SK-N-MC (cell line): ENCODE measurements around the gene FAHD2A.
"Not testable (repeated sequence)": the region's sequence is repeated elsewhere in the genome, so short reads cannot be mapped to it uniquely, and the experiment has no call there.

ENCODE experiments used
- DNase-seq: peaks from one replicate; pipeline ENCODE4 v3.0.0-alpha.2; 2011; ENCODE audit warnings: low read depth, low spot score
- H3K27ac ChIP-seq: fragments of 200-600 bp; sonication (generic); 2 replicates; pipeline ENCODE4 v1.5.1; 2016; ENCODE audit warnings: mixed run types
- H3K36me3 ChIP-seq: fragments of 200-600 bp; sonication (generic); 2 replicates; pipeline ENCODE4 v1.6.1; 2017; ENCODE audit warnings: antibody characterized with exemption, low read length, mixed read lengths; ENCODE audit not compliant: insufficient read depth
- H3K4me3 ChIP-seq: fragments of 200-600 bp; sonication (generic); 2 replicates; pipeline ENCODE4 v1.5.1; 2016
- H3K9ac ChIP-seq: fragments of 200-600 bp; sonication (generic); 2 replicates; pipeline ENCODE4 v1.8.0; 2017; ENCODE audit warnings: mixed run types, mixed read lengths; ENCODE audit not compliant: insufficient read length
- H3K9me3 ChIP-seq: fragments of 200-600 bp; sonication (generic); 2 replicates; pipeline ENCODE4 v1.6.1; 2017; ENCODE audit warnings: low read depth, mild to moderate bottlenecking, antibody characterized with exemption, low read length, moderate library complexity, mixed read lengths
- EZH2 ChIP-seq: fragments of 200-600 bp; sonication (generic); IDR thresholded peaks from one replicate; pipeline ENCODE4 v1.6.1; 2017; ENCODE audit warnings: antibody characterized with exemption
- FOXP2 ChIP-seq: optimal IDR thresholded peaks from 2 replicates; pipeline ENCODE3; 2011; ENCODE audit warnings: mild to moderate bottlenecking, moderate library complexity; ENCODE audit not compliant: insufficient read depth; ENCODE audit errors: extremely low read length, control extremely low read depth
- POLR2AphosphoS5 ChIP-seq: IDR thresholded peaks from 2 replicates; pipeline ENCODE4 v1.6.1; 2012; ENCODE audit warnings: mild to moderate bottlenecking, low read depth, low read length, borderline replicate concordance

The FAHD2A gene

GRCh38 chr2:95390881-95391321, 11.6 kb upstream of the FAHD2A start:
- no peaks in the 10 kb centered on the region for H3K9me3 ChIP-seq
- H3K27ac ChIP-seq: no peak overlapping the region
- no peak overlapping the region for H3K4me3 ChIP-seq
- no peaks in the 10 kb centered on the region for H3K36me3 ChIP-seq
- H3K9ac ChIP-seq: no peak overlapping the region
- DNase-seq: no peak
- TF ChIP-seq EZH2: no peak
- TF ChIP-seq FOXP2: no peak
- TF ChIP-seq POLR2AphosphoS5: no peak

GRCh38 chr2:95391641-95392310, 10.7 kb upstream of the FAHD2A start:
- Histone ChIP-seq H3K4me3 (no peak overlapping the region), H3K9ac (no peak overlapping the region), H3K36me3 (no peaks in the 10 kb centered on the region), H3K9me3 (no peaks in the 10 kb centered on the region), H3K27ac (no peak overlapping the region)
- no peak for DNase-seq
- no peak for TF ChIP-seq FOXP2
- TF ChIP-seq POLR2AphosphoS5: no peak
- no peak for TF ChIP-seq EZH2

GRCh38 chr2:95392320-95392719, 10.2 kb upstream of the FAHD2A start:
- Histone ChIP-seq H3K9me3 (no peaks in the 10 kb centered on the region), H3K27ac (no peak overlapping the region), H3K4me3 (no peak overlapping the region), H3K36me3 (no peaks in the 10 kb centered on the region), H3K9ac (no peak overlapping the region)
- DNase-seq: no peak
- TF ChIP-seq POLR2AphosphoS5 (no peak), FOXP2 (no peak), EZH2 (no peak)

GRCh38 chr2:95392730-95393455, 9.6 kb upstream of the FAHD2A start:
- no peaks in the 10 kb centered on the region for H3K9me3 ChIP-seq
- no peaks in the 10 kb centered on the region for H3K36me3 ChIP-seq
- H3K4me3 ChIP-seq: no peak overlapping the region
- no peak for TF ChIP-seq POLR2AphosphoS5
- TF ChIP-seq FOXP2: no peak
- TF ChIP-seq EZH2: no peak
- H3K27ac ChIP-seq: no peak overlapping the region
- no peak overlapping the region for H3K9ac ChIP-seq
- DNase-seq: no peak

- H3K4me3 ChIP-seq: no peak overlapping the region
- no peak for TF ChIP-seq POLR2AphosphoS5
- no peak for TF ChIP-seq EZH2
- DNase-seq: no peak
- H3K27ac ChIP-seq: no peak overlapping the region
- no peaks in the 10 kb centered on the region for H3K36me3 ChIP-seq
- no peak overlapping the region for H3K9ac ChIP-seq
- no peaks in the 10 kb centered on the region for H3K9me3 ChIP-seq
Measured at GRCh38 chr2:95393901-95394300, 8.6 kb upstream of the FAHD2A start.

GRCh38 chr2:95399061-95399460, 3.4 kb upstream of the FAHD2A start:
- Histone ChIP-seq H3K9ac (no peak overlapping the region), H3K4me3 (no peak overlapping the region), H3K27ac (no peak overlapping the region), H3K9me3 (no peaks in the 10 kb centered on the region), H3K36me3 (no peaks in the 10 kb centered on the region)
- no peak for DNase-seq
- no peak for TF ChIP-seq EZH2
- TF ChIP-seq FOXP2: no peak
- TF ChIP-seq POLR2AphosphoS5: no peak

- Histone ChIP-seq H3K4me3 (peak overlapping the region; percentile 98), H3K9me3 (no peaks in the 10 kb centered on the region), H3K36me3 (no peaks in the 10 kb centered on the region), H3K9ac (no peak overlapping the region), H3K27ac (no peak overlapping the region)
- TF ChIP-seq FOXP2: no peak
- no peak for TF ChIP-seq EZH2
- no peak for TF ChIP-seq POLR2AphosphoS5
- DNase-seq: no peak
Measured at GRCh38 chr2:95401480-95401879, 1.0 kb upstream of the FAHD2A start.

- Histone ChIP-seq H3K4me3 (peak overlapping the region; percentile 98), H3K9ac (peak overlapping the region; percentile 96)
- DNase-seq, H3K36me3 ChIP-seq, H3K9me3 ChIP-seq, H3K27ac ChIP-seq: not testable (repeated sequence)
Measured at GRCh38 chr2:95402004-95402369, 521 bp upstream of the FAHD2A start.

- H3K9me3 ChIP-seq, H3K36me3 ChIP-seq, H3K27ac ChIP-seq, DNase-seq: not testable (repeated sequence)
- Histone ChIP-seq H3K4me3 (peak overlapping the region; percentile 98), H3K9ac (peak overlapping the region; percentile 96)
Measured at GRCh38 chr2:95403204-95403721, 755 bp downstream of the FAHD2A start.

- DNase-seq, H3K27ac ChIP-seq, H3K9me3 ChIP-seq, H3K36me3 ChIP-seq: not testable (repeated sequence)
- Histone ChIP-seq H3K9ac (peak overlapping the region; percentile 96), H3K4me3 (peak overlapping the region; percentile 98)
Measured at GRCh38 chr2:95403824-95404223, 1.3 kb downstream of the FAHD2A start.

- H3K4me3 ChIP-seq, DNase-seq, H3K27ac ChIP-seq, H3K9me3 ChIP-seq, H3K9ac ChIP-seq, H3K36me3 ChIP-seq: not testable (repeated sequence)
Measured at GRCh38 chr2:95404676-95405075, 2.2 kb downstream of the FAHD2A start.

- H3K4me3 ChIP-seq, H3K9me3 ChIP-seq, H3K27ac ChIP-seq, H3K36me3 ChIP-seq, DNase-seq, H3K9ac ChIP-seq: not testable (repeated sequence)
Measured at GRCh38 chr2:95411239-95411638, 8.7 kb downstream of the FAHD2A start.

GRCh38 chr2:95414015-95414594, 11.6 kb downstream of the FAHD2A start:
- H3K36me3 ChIP-seq, DNase-seq: not testable (repeated sequence)

More at GRCh38 chr2:95414015-95414594, 11.6 kb downstream of the FAHD2A start:
- not testable (repeated sequence) for H3K9me3 ChIP-seq, H3K9ac ChIP-seq, H3K27ac ChIP-seq, H3K4me3 ChIP-seq
